Endothelial cell (in vitro differentiated cells): ENCODE measurements around the gene MPC1L. TPM values are rescaled to one million over a fixed set of nuclear protein-coding genes. Genes with fewer than 3 reads are reported as not detected.

ENCODE experiments used
- DNase-seq: peaks from one replicate; pipeline ENCODE4 v3.0.0; 2021; ENCODE audit warnings: low spot score
- H3K27ac Mint-ChIP-seq: one replicate; pipeline ENCODE4 v1.8.0; 2021; ENCODE audit warnings: mixed read lengths, inconsistent platforms; ENCODE audit not compliant: unreplicated experiment
- H3K27me3 Mint-ChIP-seq: one replicate; pipeline ENCODE4 v1.8.0; 2021; ENCODE audit warnings: mild to moderate bottlenecking, moderate library complexity, mixed read lengths, inconsistent platforms; ENCODE audit not compliant: unreplicated experiment
- H3K36me3 Mint-ChIP-seq: one replicate; pipeline ENCODE4 v1.8.0; 2021; ENCODE audit warnings: mild to moderate bottlenecking, low read depth, mixed read lengths, inconsistent platforms; ENCODE audit not compliant: unreplicated experiment
- H3K4me1 Mint-ChIP-seq: one replicate; pipeline ENCODE4 v1.8.0; 2021; ENCODE audit warnings: mild to moderate bottlenecking, mixed read lengths, inconsistent platforms; ENCODE audit not compliant: unreplicated experiment
- H3K4me3 Mint-ChIP-seq: one replicate; pipeline ENCODE4 v1.8.0; 2021; ENCODE audit warnings: mild to moderate bottlenecking, mixed read lengths, inconsistent platforms; ENCODE audit not compliant: unreplicated experiment
- H3K9me3 Mint-ChIP-seq: one replicate; pipeline ENCODE4 v1.8.0; 2021; ENCODE audit warnings: mixed read lengths, inconsistent platforms; ENCODE audit not compliant: unreplicated experiment
- CTCF ChIP-seq: fragments of 200-600 bp; sonication (generic); IDR thresholded peaks from one replicate; pipeline ENCODE4 v1.5.0; 2021; ENCODE audit warnings: antibody characterized with exemption; ENCODE audit not compliant: unreplicated experiment
- total RNA-seq: library from RNA; stranded (reverse); fragmentation: NEBNext Ultra II Directional; extraction: Animal tissue kit (Norgen Biotek cat#: 25700); gene quantifications from one replicate; pipeline ENCODE4 v1.2.1, GENCODE V29; 2021; ENCODE audit not compliant: unreplicated experiment

The MPC1L gene
- total RNA-seq, 1 donor from 2014 or later: not detected

- Mint-ChIP-seq H3K9me3 (no peaks in the 10 kb centered on the region), H3K4me3 (peak overlapping the region; percentile 97), H3K36me3 (peaks cover 15% of the 10 kb centered on the region), H3K4me1 (peaks cover 17% of the 10 kb centered on the region), H3K27ac (peak overlapping the region; percentile 84), H3K27me3 (peaks cover 3% of the 10 kb centered on the region)
- DNase-seq: peak; percentile 6
- no peak for TF ChIP-seq CTCF
Observed at GRCh38 chrX:40646489-40647306, 23.5 kb downstream of the MPC1L start.

- H3K27ac Mint-ChIP-seq: peak within 1 kb of the TSS; percentile 91
- TF ChIP-seq CTCF: no peak
- peak; percentile 84 for DNase-seq
- H3K36me3 Mint-ChIP-seq: peaks cover 9% of the 10 kb centered on the region
- H3K9me3 Mint-ChIP-seq: no peaks in the 10 kb centered on the region
- H3K27me3 Mint-ChIP-seq: peaks cover 3% of the 10 kb centered on the region
- peak within 1 kb of the TSS; percentile 97 for H3K4me3 Mint-ChIP-seq
- peaks cover 17% of the 10 kb centered on the region for H3K4me1 Mint-ChIP-seq
Observed at GRCh38 chrX:40647307-40648197, 24.3 kb downstream of the MPC1L start, which contains the start of gene CXorf38. CXorf38 (minus strand) TSS chrX:40647561; CDS start chrX:40647520, 41 bp downstream.

GRCh38 chrX:40651620-40652223, 28.5 kb downstream of the MPC1L start:
- DNase-seq: peak; percentile 53
- TF ChIP-seq CTCF: peak; percentile 72
- Mint-ChIP-seq H3K36me3 (peaks cover 7% of the 10 kb centered on the region), H3K9me3 (no peaks in the 10 kb centered on the region), H3K27me3 (no peaks in the 10 kb centered on the region), H3K4me3 (no peak overlapping the region), H3K27ac (no peak overlapping the region), H3K4me1 (peaks cover 1% of the 10 kb centered on the region)

GRCh38 chrX:40652664-40653063, 29.4 kb downstream of the MPC1L start:
- Mint-ChIP-seq H3K36me3 (peaks cover 7% of the 10 kb centered on the region), H3K4me1 (no peaks in the 10 kb centered on the region), H3K27ac (no peak overlapping the region), H3K9me3 (no peaks in the 10 kb centered on the region), H3K4me3 (no peak overlapping the region), H3K27me3 (no peaks in the 10 kb centered on the region)
- no peak for TF ChIP-seq CTCF
- no peak for DNase-seq
